Stimulated activated effector memory CD8-positive, alpha-beta T cell treated with anti-CD3 and anti-CD28 coated beads, Interleukin-12 subunit alpha, Interleukin-12 subunit beta, amount 100 ng/mL, for 72 hours (primary cell): Measurements from ENCODE around the gene SLC26A2.
A peak's percentile ranks its signal among the peaks of the same experiment; 100 is the strongest.
"Not testable (repeated sequence)": the region's sequence is repeated elsewhere in the genome, so short reads cannot be mapped to it uniquely, and the experiment has no call there.

Experiments used
- ATAC-seq: fragments of 150-1000 bp; cut with Tn5 transposase; 2 replicates; pipeline ENCODE4 v1.10.0; 2021
- DNase-seq, 2 donors: peaks; one replicate each; pipeline ENCODE4 v3.0.0; 2021 to 2022; ENCODE audit warnings: low spot score in 2 of 2
- H3K27ac Mint-ChIP-seq: one replicate; pipeline ENCODE4 v1.8.0; 2022; ENCODE audit warnings: mild to moderate bottlenecking, mixed read lengths
- H3K36me3 Mint-ChIP-seq: one replicate; pipeline ENCODE4 v1.8.0; 2022; ENCODE audit warnings: mild to moderate bottlenecking, mixed read lengths
- H3K4me1 Mint-ChIP-seq: one replicate; pipeline ENCODE4 v1.8.0; 2022; ENCODE audit warnings: mixed read lengths
- H3K4me3 Mint-ChIP-seq: one replicate; pipeline ENCODE4 v1.8.0; 2022; ENCODE audit warnings: mild to moderate bottlenecking, mixed read lengths
- H3K9me3 Mint-ChIP-seq: one replicate; pipeline ENCODE4 v1.8.0; 2022; ENCODE audit warnings: mixed read lengths

Gene SLC26A2

GRCh38 chr5:149931992-149932436 lies 28.5 kb upstream of the SLC26A2 start:
- no peak for DNase-seq
- Mint-ChIP-seq H3K4me3 (no peak overlapping the region), H3K4me1 (no peaks in the 10 kb centered on the region), H3K27ac (no peak overlapping the region), H3K9me3 (no peaks in the 10 kb centered on the region), H3K36me3 (no peaks in the 10 kb centered on the region)
- ATAC-seq = no peak

- ATAC-seq = no peak
- H3K9me3 Mint-ChIP-seq = no peaks in the 10 kb centered on the region
- DNase-seq = no peak
- no peaks in the 10 kb centered on the region for H3K4me1 Mint-ChIP-seq
- H3K4me3 Mint-ChIP-seq = no peak overlapping the region
- no peaks in the 10 kb centered on the region for H3K36me3 Mint-ChIP-seq
- H3K27ac Mint-ChIP-seq = no peak overlapping the region
These were observed 27.9 kb upstream of the SLC26A2 start for GRCh38 chr5:149932445-149933350.

GRCh38 chr5:149935431-149935901 lies 25.1 kb upstream of the SLC26A2 start:
- Mint-ChIP-seq H3K4me3 (no peak overlapping the region), H3K4me1 (peaks cover 5% of the 10 kb centered on the region), H3K9me3 (no peaks in the 10 kb centered on the region), H3K27ac (no peak overlapping the region), H3K36me3 (no peaks in the 10 kb centered on the region)
- DNase-seq (no peak), ATAC-seq (no peak)

GRCh38 chr5:149936044-149936699 lies 24.4 kb upstream of the SLC26A2 start:
- Mint-ChIP-seq H3K4me3 (no peak overlapping the region), H3K9me3 (no peaks in the 10 kb centered on the region), H3K36me3 (no peaks in the 10 kb centered on the region), H3K27ac (no peak overlapping the region), H3K4me1 (peaks cover 5% of the 10 kb centered on the region)
- DNase-seq (no peak), ATAC-seq (no peak)

- no peaks in the 10 kb centered on the region for H3K9me3 Mint-ChIP-seq
- no peak for ATAC-seq
- no peak overlapping the region for H3K4me3 Mint-ChIP-seq
- no peak for DNase-seq
- H3K27ac Mint-ChIP-seq = no peak overlapping the region
- peaks cover 5% of the 10 kb centered on the region for H3K4me1 Mint-ChIP-seq
- no peaks in the 10 kb centered on the region for H3K36me3 Mint-ChIP-seq
These were observed 23.9 kb upstream of the SLC26A2 start for GRCh38 chr5:149936700-149937091.

- no peak overlapping the region for H3K27ac Mint-ChIP-seq
- ATAC-seq (no peak), DNase-seq (no peak)
These were observed 22.9 kb upstream of the SLC26A2 start for GRCh38 chr5:149937610-149938009.

GRCh38 chr5:149938279-149938678 lies 22.3 kb upstream of the SLC26A2 start:
- H3K27ac Mint-ChIP-seq = no peak overlapping the region
- peaks cover 5% of the 10 kb centered on the region for H3K4me1 Mint-ChIP-seq
- DNase-seq (no peak), ATAC-seq (no peak)
- H3K4me3 Mint-ChIP-seq = no peak overlapping the region
- no peaks in the 10 kb centered on the region for H3K36me3 Mint-ChIP-seq
- no peaks in the 10 kb centered on the region for H3K9me3 Mint-ChIP-seq

More at GRCh38 chr5:149937610-149938009, 22.9 kb upstream of the SLC26A2 start:
- H3K9me3 Mint-ChIP-seq = no peaks in the 10 kb centered on the region
- no peaks in the 10 kb centered on the region for H3K36me3 Mint-ChIP-seq
- H3K4me3 Mint-ChIP-seq = no peak overlapping the region
- peaks cover 5% of the 10 kb centered on the region for H3K4me1 Mint-ChIP-seq

GRCh38 chr5:149938791-149939358 lies 21.7 kb upstream of the SLC26A2 start:
- Mint-ChIP-seq H3K36me3 (no peaks in the 10 kb centered on the region), H3K27ac (no peak overlapping the region), H3K4me3 (no peak overlapping the region), H3K9me3 (no peaks in the 10 kb centered on the region), H3K4me1 (peaks cover 5% of the 10 kb centered on the region)
- ATAC-seq (peak; percentile 66), DNase-seq (no peak)

- no peaks in the 10 kb centered on the region for H3K9me3 Mint-ChIP-seq
- peaks cover 5% of the 10 kb centered on the region for H3K4me1 Mint-ChIP-seq
- H3K27ac Mint-ChIP-seq = no peak overlapping the region
- ATAC-seq = no peak
- DNase-seq = no peak
- no peaks in the 10 kb centered on the region for H3K36me3 Mint-ChIP-seq
- no peak overlapping the region for H3K4me3 Mint-ChIP-seq
These were observed 21.0 kb upstream of the SLC26A2 start for GRCh38 chr5:149939546-149939945.

- no peak overlapping the region for H3K27ac Mint-ChIP-seq
- no peak overlapping the region for H3K4me3 Mint-ChIP-seq
- DNase-seq (no peak), ATAC-seq (peak; percentile 67)
- no peaks in the 10 kb centered on the region for H3K36me3 Mint-ChIP-seq
- H3K4me1 Mint-ChIP-seq = peaks cover 5% of the 10 kb centered on the region
- H3K9me3 Mint-ChIP-seq = no peaks in the 10 kb centered on the region
These were observed 20.4 kb upstream of the SLC26A2 start for GRCh38 chr5:149940077-149940574.

GRCh38 chr5:149940941-149941644 lies 19.5 kb upstream of the SLC26A2 start:
- Mint-ChIP-seq H3K4me1 (peaks cover 5% of the 10 kb centered on the region), H3K27ac (no peak overlapping the region), H3K4me3 (no peak overlapping the region), H3K9me3 (no peaks in the 10 kb centered on the region), H3K36me3 (no peaks in the 10 kb centered on the region)
- DNase-seq (no peak), ATAC-seq (no peak)

GRCh38 chr5:149941795-149942194 lies 18.8 kb upstream of the SLC26A2 start:
- H3K4me3 Mint-ChIP-seq = no peak overlapping the region
- no peaks in the 10 kb centered on the region for H3K9me3 Mint-ChIP-seq
- DNase-seq (no peak), ATAC-seq (no peak)
- H3K4me1 Mint-ChIP-seq = peaks cover 5% of the 10 kb centered on the region
- no peaks in the 10 kb centered on the region for H3K36me3 Mint-ChIP-seq
- no peak overlapping the region for H3K27ac Mint-ChIP-seq

- peaks cover 5% of the 10 kb centered on the region for H3K4me1 Mint-ChIP-seq
- DNase-seq (no peak), ATAC-seq (no peak)
- H3K27ac Mint-ChIP-seq = no peak overlapping the region
- no peak overlapping the region for H3K4me3 Mint-ChIP-seq
- H3K36me3 Mint-ChIP-seq = no peaks in the 10 kb centered on the region
- H3K9me3 Mint-ChIP-seq = no peaks in the 10 kb centered on the region
These were observed 18.4 kb upstream of the SLC26A2 start for GRCh38 chr5:149942199-149942598.

- H3K36me3 Mint-ChIP-seq, H3K27ac Mint-ChIP-seq, DNase-seq, H3K4me3 Mint-ChIP-seq, H3K9me3 Mint-ChIP-seq, ATAC-seq, H3K4me1 Mint-ChIP-seq: not testable (repeated sequence)
These were observed 17.8 kb upstream of the SLC26A2 start for GRCh38 chr5:149942741-149943169.
